ENCODE data around the gene DARS1.

The DARS1 gene

GRCh38 chr2:135876066-135876711 is 109.2 kb downstream of the DARS1 start, which contains the start of gene MCM6:
Gene MCM6 (minus strand): TSS chr2:135876443. CDS start chr2:135876365, 78 bp downstream.
- peak; percentile 81 to 92 for DNase-seq

GRCh38 chr2:135875491-135876065 is 109.8 kb downstream of the DARS1 start:
- DNase-seq, result peak in 1 of 2 experiments; percentile 12

GRCh38 chr2:135874777-135875365 is 110.6 kb downstream of the DARS1 start:
- DNase-seq, result no peak

GRCh38 chr2:135870571-135870970 is 114.9 kb downstream of the DARS1 start:
- DNase-seq, result no peak

GRCh38 chr2:135863233-135863632 is 122.2 kb downstream of the DARS1 start:
- DNase-seq, result no peak

GRCh38 chr2:135862718-135863117 is 122.7 kb downstream of the DARS1 start:
- DNase-seq, result no peak

All from cerebellar nuclear complex (tissue), 1 donor.